CD4-positive, alpha-beta T cell treated with Interleukin-6 at 100 ng/mL for 8 hours (primary cell): ENCODE results near the gene STKLD1.

Experiments
- DNase-seq: peaks from one replicate; pipeline ENCODE4 v3.0.0-alpha.2; 2020; ENCODE audit warnings: mixed read lengths, low spot score

STKLD1 gene

GRCh38 chr9:133345596-133345995 lies 30.6 kb upstream of the STKLD1 start:
- no peak for DNase-seq

DNA sequence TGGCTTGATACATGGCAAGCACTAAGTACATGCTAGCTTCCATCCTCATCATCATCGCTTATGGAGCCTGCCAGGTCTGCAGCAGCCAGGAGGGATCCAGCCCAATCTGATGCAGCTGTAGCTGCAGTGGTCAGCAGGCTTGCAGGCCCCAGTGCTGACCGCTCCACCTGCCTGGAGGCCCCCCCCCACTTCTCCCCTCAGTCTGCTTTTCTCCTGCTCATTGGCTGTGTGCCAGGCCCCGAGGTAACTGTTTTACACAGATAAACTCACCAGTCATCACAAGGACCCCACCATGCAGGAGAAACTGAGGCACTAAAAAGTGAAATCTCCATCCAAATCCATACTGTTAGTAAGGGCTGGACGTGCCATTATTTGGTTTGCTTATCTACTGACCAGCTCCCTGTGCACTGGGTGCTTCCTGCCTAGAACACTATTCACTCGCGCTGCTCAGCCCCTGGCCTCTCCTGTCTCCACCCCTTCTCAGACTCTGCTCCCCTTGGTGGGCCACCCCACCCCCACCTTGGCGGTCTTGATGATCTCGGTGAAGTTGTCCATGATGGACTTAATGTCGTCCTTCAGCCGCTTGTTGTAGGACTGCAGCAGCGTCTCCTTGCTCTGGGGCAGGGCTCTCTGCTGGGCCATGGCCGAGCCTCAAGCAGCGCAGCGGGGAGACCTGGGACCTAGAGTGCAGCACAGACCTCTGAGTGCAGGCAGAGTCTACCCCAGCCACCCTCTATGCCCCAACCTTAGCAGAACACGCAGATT lies 30.0 kb upstream of the STKLD1 start:
- no peak for DNase-seq

DNA sequence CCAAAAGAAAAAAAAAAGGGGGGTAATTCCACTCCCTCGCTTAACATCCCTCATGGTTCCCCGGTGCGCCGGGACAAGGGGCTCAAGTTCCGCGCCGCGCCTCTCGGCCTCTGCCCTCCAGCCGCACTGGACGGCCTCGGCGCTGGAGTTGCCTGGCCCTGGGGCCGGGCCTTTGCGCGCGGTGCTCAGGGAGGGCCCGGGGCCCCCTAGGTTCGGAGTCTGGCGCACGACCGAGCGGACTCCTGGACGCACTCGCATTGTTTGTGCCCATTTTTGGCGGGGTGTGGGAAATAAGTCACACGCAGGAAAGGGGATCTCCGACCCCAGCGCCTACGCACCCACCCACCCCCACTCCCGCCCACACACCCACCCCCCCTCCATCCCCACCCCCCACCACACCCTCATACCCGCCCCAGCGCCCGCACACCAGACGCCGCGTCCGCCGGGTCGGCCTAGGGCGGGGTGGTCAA lies 28.6 kb upstream of the STKLD1 start:
- DNase-seq, result peak; percentile 35

DNA sequence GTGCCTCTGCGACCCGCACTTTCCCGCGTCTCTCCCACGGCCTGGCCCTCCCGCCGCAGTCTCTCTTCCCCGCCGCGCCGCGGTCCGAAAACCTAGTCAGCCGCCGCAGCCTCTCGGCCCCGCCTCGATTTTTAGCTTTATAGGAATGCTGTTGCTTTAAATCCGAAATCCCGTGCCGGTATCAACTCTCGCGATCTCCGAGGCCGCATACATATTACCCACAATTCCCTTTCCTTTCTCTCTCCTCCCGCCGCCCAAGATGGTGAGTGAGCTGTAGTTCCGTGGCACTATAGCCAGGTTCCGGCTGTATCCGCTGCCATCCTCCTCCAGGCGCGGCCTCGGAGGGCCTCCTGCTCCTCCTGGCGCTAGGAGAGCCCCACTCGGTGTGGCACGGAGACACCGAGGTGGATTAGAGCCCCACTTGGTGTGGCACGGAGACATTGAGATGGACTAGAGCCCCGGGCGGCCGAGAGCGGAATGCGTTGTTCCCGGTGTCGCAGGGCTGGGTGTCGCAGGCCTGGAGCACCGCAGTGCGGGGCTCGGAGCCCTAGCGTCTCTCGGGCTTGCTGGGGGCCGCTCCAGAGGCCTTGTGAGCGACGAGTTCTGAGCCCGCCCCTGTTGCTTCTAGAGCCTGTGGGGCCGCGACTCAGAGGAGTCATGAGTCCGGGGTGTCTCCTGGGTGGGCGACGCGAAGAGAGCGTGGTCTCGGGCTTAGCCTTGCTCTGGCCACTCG lies 28.0 kb upstream of the STKLD1 start, which contains the start of the genes MED22 and RPL7A:
Gene MED22, minus strand, starts transcription at position 147 of the 733 bp plus-strand sequence. CDS start 1,469 bp downstream, outside the sequence.
Gene RPL7A, plus strand, starts transcription at position 234 of the 733 bp plus-strand sequence. Its CDS starts 26 bp downstream, at position 260.
- peak; percentile 91 for DNase-seq

DNA sequence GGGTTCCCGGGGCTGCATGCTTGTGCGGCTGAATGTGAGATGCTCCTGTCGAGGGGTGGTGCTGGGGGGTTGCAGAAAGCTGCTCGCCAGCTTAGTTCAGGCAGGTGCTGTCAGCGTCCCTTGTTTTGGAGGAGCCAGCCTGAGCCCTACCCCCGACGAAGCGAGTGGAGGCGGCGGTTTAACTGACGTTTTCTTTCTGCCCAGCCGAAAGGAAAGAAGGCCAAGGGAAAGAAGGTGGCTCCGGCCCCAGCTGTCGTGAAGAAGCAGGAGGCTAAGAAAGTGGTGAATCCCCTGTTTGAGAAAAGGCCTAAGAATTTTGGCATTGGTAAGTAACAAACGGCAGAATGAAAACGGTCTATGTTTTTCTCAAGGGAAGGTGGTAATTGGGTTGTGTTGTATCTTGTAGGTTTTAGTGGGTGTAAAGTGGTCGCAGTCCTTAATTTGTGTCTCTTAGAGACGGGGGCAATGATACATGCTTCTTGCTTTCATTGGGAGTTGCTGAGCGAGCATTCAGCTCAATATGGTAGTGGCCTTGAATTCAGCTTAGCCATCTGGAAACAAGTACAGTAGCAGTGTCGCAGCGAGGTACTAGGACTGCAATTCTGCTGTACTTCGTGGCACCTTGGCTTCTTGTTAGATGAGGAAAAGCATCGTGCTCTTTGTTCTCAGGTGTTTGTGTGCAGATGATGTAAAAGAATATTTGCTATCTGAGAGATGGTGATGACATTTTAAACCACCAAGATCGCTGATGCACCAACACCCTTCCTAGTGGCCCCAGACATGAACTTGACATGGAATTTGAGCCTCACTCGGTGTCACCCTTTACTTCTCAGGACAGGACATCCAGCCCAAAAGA lies 27.2 kb upstream of the STKLD1 start:
- DNase-seq, result no peak

DNA sequence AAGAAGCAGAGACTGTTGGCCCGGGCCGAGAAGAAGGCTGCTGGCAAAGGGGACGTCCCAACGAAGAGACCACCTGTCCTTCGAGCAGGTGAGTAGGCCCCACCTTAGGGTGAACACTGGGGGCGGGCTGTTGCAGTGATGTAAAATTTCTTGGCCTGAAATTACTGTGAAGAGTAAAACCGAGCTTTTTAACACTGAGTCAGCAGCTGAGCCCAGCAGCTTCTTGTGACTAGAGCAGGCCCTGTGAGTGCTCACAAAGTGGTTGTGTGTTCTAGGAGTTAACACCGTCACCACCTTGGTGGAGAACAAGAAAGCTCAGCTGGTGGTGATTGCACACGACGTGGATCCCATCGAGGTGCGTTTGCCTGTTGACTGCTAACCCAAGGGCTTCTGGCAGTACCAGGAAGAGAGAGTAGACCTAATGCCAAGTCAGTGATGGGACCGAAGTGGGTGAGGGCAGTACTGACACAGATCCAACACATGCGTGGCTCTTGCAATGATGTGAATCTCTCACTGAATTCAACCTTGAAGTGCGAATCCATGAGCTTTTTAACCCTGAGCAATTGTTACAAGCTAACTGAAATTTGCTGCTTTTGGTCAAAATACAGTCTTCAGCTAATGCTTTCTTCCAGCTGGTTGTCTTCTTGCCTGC lies 26.1 kb upstream of the STKLD1 start:
- no peak for DNase-seq

DNA sequence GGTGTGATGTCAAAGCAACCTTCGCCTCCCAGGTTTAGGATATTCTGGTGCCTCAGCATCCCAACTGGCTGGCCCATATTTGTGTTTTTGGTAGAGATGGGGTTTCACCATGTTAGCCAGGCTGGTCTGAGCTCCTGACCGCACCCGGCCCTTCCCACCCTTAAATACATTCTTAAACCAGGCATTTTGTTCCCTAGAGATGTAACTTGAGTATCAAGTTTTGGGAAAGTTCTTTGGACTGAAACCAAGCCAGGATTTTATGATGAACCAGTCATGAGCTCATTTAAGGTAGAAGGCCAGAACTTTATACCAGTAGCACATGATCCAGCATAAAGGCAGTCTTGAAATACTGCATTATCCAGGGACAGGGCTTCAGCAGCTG lies 24.6 kb upstream of the STKLD1 start:
- no peak for DNase-seq

- DNase-seq, result no peak
Measured at GRCh38 chr9:133351908-133352634, 24.1 kb upstream of the STKLD1 start.

DNA sequence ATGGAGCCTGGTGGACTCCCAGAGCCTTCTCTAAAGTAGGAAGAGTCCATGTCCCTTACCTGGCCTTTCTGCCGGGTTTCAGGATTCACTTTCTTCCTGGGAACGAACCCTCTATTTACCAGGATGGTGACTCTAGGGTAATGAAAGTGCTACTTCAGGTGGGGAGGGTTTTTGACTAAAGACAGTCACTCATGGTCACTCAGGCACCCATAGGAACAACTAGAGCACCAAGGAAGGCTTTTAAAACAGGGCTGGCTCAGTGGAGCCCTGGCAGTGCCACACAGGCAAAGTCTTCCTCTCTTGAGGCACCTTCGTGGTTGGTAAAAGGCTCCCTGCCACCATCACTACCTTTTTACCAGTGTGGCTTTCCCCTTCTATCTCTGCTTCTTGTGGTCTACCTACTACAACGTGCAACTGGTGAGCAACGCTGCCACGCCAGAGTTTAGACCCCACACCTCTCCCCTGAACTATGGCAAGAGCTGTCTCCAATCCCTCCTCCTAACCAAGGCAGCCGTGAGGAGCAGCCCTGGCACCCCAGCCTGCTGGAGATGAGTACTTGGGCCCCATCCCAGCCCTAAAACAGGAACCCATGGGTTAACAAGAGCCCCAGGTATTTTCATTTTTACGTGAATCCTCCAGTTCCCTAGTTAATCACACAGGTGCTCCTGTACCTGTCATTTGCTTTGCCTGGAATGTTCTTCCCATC lies 23.4 kb upstream of the STKLD1 start:
- DNase-seq, result no peak

DNA sequence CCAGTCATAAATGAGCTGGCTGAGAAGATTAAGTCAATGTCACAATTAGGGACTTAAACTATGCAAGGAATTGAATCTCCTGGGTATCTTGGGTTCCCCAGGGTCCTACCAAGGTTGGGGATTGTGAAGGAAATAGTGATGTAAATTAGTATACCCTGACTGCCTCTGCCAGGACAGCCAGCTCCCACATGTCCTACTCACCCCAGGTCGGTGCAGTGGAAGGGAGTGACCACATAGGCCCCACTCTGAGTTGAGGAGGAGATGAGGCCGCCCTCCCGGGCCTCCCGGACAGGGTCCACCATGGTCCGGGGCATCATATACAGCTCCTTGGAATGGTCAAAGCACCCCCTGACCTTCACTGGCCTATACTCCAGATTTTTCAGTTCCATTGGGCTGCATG lies 22.6 kb upstream of the STKLD1 start:
- DNase-seq, result no peak

DNA sequence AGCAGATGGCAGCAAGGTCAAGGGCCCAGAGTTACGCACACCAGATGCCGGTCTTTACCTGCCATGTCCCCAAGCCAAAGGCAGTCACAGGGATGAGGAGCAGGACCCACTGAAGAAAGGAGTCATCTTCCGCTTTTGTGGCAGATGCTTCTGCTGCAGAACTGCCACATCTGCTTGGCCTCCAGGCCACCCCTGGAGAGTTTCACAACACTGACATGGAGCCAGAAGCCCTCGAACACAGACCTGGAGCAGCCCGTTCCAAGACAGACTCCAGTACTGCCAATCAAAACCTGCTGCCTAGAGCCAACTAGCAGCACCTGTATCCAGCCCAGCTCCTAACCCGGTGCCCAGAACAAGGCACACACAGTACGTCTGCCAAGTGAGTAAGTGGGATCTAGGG lies 21.4 kb upstream of the STKLD1 start:
- DNase-seq, result no peak

GRCh38 chr9:133355881-133356357 lies 20.2 kb upstream of the STKLD1 start:
- DNase-seq, result no peak

- peak; percentile 86 for DNase-seq
Measured at GRCh38 chr9:133356391-133357091, 19.6 kb upstream of the STKLD1 start, which contains the start of the genes SURF1 and SURF2. Gene SURF1 (minus strand): TSS chr9:133356487. CDS start chr9:133356453, 34 bp downstream. Gene SURF2 (plus strand): TSS chr9:133356550. CDS start chr9:133356593, 43 bp downstream.

DNA sequence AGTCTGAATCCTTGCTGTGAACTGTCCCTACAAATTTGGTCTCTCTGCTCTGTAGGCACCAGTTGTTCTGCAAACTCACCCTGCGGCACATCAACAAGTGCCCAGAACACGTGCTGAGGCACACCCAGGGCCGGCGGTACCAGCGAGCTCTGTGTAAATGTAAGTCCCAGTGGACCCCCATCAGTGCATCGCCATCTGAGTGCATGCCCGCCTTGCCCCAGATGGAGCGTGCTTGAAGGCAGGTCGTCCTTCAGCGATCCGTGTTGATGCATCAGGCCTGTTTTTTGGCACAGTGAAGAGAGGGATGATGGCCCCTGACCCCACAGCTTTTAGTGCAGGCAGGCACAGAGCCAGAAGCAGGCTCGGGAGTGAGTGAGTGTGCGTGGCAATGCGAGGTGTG lies 18.5 kb upstream of the STKLD1 start:
- no peak for DNase-seq

- DNase-seq, result no peak
Measured at GRCh38 chr9:133359399-133360175, 16.6 kb upstream of the STKLD1 start.

DNA sequence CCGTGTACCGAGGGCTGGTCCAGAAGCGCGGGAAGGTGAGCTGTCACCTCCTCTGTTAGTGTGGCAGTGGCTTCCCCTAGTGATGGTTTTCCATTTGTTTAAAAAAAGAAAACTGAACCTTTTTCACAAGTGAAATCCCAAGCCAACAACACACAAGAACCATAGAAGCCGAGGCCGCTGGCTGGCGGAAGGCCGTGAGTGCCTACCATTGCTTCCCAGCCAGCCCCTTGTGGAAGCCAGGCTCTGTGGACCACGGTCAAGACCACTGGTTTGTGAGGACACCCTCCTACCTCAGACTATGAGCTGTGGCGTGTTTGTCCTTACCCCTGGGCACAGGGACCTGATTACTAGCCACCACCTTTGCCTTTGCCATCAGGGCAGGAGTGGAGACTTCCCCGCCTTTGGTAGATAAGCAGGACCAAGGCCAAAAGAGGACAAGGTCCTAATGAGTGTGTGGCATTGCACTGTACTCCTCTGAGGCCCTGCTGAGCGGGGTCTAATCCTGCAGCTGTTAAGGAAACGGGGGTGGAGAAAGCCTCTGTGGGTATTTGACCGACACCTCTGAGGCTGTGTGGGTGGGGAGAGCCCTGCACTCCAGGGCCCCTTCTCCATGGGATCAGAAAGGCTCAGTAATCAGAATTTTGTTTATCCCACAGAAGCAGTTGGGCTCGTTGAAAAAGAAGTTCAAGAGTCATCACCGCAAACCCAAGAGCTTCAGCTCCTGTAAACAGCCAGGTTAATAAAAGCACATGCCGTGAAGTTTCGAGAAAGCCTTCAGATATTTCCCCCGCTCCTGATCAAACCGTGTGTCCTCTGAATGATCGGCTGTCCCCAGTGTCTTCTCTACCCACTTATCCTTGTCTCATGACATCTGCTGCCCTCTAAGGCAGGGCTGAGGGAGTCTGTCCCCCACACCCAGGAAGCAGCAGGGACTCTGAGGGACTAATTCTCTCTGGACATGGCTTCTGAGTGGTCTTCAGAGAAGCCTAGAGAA lies 15.5 kb upstream of the STKLD1 start:
- no peak for DNase-seq

- no peak for DNase-seq
Measured at GRCh38 chr9:133361507-133362092, 14.6 kb upstream of the STKLD1 start.
